GM18951 (cell line): ENCODE data around the gene PIP5K1B.
A peak's percentile ranks its signal among the peaks of the same experiment; 100 is the strongest.

Experiments used
- POLR2A ChIP-seq: IDR thresholded peaks from 4 replicates; pipeline ENCODE4 v1.6.1; 2011; ENCODE audit warnings: mild to moderate bottlenecking; ENCODE audit not compliant: insufficient read length, insufficient read depth; ENCODE audit errors: extremely low read depth
- in situ Hi-C: fragments of 300-500 bp; cut with MboI; formaldehyde crosslinking; loops from one replicate; pipeline ENCODE4 v1.12.0; 2022; ENCODE audit warnings: low sequenced_read_pairs, mixed read lengths, inconsistent platforms; ENCODE audit not compliant: unreplicated experiment

PIP5K1B gene

DNA sequence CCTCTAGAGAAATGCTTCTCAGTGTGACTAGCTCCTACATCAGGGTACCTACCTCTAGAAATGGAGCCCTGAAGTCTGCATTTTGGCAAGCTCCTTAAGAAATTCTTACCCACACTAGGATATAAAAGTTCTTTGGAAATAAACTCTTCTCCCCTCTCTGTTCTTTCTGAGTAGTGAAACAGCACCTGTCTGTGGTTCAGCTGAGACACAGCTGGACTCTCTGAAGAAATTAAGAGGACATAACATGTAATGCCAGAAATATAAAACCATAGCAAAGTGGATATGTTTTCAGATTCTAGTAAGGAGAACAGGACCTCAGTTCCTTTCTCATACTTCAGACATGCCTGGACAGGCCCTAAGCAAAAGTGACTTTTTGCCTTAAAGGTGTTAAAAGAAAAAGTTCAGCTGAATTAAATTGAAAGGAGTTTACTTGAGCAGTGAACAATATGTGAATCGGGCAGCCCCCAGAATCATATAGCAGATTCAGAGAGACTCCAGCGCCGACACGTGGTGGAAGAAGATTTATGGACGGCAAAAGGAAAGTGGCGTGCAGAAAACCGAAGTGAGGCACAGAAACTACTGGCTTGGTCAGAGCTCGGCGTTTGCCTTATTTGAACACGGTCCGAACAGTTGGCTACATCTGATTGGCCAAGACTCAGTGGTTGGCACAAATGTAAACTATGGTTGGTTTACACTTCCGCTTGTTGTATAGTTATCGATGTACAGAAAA is 244.4 kb downstream of the PIP5K1B start:
- no peak for TF ChIP-seq POLR2A
- in situ Hi-C loops, result no loop called here

GRCh38 chr9:68950188-68950587 is 245.1 kb downstream of the PIP5K1B start:
- in situ Hi-C loops, result no loop called here
- TF ChIP-seq POLR2A, result peak; percentile 30

DNA sequence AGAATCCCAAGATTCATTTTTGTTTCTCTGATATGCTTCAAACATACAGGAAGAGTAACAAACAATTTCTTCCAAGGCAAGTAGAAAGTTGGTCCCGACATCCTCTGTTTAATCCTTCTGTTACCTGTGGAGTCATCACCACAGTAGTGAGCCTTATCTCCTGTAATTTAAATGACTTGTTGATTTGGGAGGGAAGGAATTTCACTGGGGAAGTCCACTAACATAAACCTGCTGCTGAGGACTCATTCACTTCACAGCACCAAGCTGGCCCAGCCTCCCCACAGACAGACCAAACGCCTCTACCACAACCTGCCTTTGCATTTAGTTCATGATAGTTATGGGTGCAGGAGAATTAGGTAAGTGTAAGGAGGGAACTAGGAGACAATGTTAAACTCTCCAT is 245.6 kb downstream of the PIP5K1B start:
- in situ Hi-C loops, result no loop called here
- no peak for TF ChIP-seq POLR2A

- no peak for TF ChIP-seq POLR2A
- in situ Hi-C loops, result no loop called here
These were observed 247.0 kb downstream of the PIP5K1B start for GRCh38 chr9:68951879-68952659.

DNA sequence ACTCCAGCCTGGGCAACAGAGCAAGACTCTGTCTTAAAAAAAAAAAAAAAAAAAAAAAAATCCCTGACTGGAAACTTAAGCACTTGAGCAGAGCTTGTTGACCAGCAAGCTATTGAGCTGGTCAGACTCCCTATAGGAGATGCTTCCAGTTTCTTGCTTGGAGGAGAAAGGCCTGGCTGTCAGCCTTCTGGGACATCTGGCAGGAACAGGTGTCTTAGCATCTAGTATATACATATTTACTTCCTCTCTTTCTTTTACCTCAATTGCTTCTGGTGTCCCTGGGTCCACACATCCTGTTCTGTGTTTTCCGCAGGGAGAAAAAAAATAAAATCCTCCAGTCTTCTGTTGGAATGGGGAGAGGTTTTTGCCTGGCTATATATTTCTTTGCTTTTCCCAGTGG is 248.7 kb downstream of the PIP5K1B start:
- no peak for TF ChIP-seq POLR2A
- in situ Hi-C loops, result no loop called here

DNA sequence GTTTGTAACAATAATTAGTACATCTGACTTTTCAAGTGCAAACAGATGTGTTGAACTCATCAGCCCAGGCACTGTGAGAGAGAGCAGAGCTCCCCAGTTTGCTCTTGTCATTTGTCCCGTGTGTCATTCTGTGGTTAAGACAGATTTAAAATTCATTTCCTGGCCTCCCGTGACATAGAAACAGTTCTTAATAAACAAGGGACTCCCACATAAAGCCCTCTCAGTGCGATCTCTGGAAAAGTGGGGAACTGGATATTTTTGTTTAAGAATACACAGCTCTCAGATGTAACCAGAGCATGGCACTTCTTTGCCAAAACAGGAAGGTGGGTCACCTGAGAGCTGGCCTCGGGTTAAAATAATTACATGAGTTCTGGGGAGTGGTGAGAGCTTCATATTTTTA is 250.3 kb downstream of the PIP5K1B start:
- no peak for TF ChIP-seq POLR2A
- in situ Hi-C loops, result no loop called here

DNA sequence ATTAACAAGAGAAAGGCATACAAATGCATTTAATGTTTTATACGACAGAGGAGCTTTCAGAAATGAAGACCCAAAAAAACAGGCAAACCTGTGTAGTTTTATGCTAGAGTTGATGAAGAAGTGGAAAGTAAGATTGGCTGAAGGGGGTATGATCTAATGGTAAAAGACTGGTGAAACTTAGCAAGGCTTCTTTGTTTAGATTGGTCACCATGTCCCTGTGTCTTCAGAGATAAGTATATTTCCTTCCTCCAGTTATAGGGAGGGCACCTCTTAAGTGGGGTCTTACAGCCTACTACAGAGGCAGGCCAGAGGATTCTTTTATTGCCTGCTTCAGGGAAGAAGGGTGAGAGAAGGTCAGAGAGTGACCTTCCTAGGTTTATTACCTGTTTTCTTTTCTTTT is 252.4 kb downstream of the PIP5K1B start:
- no peak for TF ChIP-seq POLR2A
- in situ Hi-C loops, result no loop called here

- in situ Hi-C loops, result no loop called here
- no peak for TF ChIP-seq POLR2A
These were observed 256.5 kb downstream of the PIP5K1B start for GRCh38 chr9:68961587-68961986.

GRCh38 chr9:68963416-68963815 is 258.4 kb downstream of the PIP5K1B start:
- in situ Hi-C loops, result no loop called here
- no peak for TF ChIP-seq POLR2A

DNA sequence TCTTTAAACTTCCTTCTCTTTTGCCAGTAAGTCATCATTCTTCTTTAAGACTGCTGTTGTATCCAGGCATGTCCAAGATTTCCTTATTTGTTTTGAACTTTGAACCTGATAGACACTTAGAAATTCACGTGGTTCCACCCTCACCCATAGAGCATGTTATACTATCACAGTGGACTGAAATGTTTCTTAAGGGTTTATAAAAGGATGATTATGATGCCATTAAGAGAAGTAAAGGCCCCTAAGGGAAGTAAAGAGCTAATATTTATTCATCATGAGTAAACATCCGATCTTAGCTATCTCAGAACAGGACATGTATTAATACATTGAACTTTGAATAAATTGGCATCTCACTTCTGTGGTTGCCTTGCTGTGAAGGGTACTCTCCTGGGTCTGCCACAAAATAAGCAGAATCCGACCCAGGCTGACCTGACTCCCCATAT is 259.1 kb downstream of the PIP5K1B start:
- TF ChIP-seq POLR2A, result no peak
- in situ Hi-C loops, result no loop called here

DNA sequence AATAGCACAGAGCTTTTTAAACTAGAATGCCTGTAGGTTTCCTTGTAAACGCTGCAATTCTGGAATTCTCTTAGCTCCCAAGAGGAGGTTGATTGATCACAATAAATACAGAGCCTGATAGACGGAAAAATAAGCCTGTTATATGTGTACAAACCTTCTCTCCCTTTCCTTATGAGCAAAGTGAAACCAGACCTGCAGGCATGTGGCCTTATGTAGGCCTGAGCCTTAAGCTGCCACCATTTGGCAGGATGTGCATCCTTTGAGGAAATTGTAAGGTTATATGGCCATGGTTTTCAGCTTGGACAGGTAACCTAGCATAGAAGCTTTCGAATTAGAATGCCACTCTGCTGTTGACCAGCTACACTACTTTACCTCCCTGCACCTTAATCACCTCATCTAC is 259.7 kb downstream of the PIP5K1B start:
- TF ChIP-seq POLR2A, result no peak
- in situ Hi-C loops, result no loop called here

DNA sequence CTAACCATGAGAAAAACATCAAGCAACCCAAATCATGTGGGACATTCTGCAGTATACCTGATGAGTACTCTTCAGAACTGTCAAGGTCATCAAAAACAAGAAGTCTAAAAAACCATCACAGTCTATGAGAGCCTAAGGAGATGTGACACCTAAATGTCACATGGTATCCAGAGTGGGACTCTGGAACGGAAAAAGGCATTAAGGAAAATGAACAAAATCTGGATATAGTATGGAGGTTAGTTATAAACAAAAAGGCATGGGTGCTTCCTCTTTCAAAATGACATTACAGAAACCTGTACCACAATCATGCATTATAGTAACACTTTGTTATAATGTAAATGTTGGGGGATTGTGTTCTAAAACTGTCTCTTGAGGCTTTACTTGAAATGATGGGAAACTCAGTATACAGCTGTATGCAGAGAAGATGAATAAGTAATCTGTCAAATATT is 261.5 kb downstream of the PIP5K1B start:
- no peak for TF ChIP-seq POLR2A
- in situ Hi-C loops, result no loop called here

DNA sequence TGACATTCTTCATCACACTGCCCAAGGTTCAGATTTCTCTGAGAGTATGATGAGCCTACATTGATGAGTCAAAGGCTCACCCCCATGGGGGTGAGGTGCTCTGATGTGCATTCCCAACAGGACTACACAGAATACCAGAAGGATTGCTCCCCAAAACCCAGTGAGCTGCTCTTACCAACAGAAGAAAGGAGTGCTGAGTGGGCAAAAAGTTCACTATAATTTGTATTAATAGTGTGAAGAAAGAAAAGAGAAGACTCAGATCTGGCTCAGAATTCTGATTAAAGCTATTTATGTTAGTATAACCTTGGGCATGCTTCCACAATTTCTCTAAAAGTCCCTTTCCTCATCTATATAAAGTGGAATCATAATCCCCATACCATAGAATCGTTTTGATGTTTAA is 262.8 kb downstream of the PIP5K1B start:
- TF ChIP-seq POLR2A, result no peak
- in situ Hi-C loops, result no loop called here

GRCh38 chr9:68969538-68969937 is 264.5 kb downstream of the PIP5K1B start:
- TF ChIP-seq POLR2A, result no peak
- in situ Hi-C loops, result no loop called here
